ENCODE results near the gene CHST3.

The CHST3 gene

GRCh38 chr10:71989661-71990454 is 25.7 kb downstream of the CHST3 start:
- DNase-seq (ENCODE audit: low spot score) = no peak

DNA sequence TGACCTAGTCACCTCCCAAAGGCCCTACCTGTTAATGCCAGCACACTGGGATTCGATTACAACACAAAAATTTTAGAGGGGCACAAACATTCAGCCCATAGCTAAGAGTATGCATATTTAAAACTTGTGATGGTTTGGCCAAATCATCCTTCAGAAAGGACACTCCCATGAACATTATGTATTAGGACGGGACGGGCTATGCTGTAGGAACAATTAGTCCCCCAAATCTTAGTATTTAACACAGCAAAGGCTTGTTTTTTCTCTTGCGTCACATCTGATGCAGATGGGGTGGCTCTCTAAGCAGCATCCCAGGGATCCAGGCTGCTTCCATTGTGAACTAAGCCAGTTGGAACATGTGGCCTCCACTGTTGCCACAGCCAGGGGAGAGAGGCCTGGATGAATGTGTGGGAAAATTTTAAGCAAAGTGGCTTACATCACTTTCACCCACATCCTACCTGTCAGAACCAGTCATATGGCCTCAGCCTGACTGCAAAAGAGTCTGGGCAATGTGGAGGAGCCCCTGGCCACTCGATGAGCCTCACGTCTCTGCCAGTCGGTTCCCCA is 26.6 kb downstream of the CHST3 start:
- no peak for DNase-seq (ENCODE audit: low spot score)

GRCh38 chr10:71995449-71995848 is 31.3 kb downstream of the CHST3 start:
- DNase-seq (ENCODE audit: low spot score) = no peak

DNA sequence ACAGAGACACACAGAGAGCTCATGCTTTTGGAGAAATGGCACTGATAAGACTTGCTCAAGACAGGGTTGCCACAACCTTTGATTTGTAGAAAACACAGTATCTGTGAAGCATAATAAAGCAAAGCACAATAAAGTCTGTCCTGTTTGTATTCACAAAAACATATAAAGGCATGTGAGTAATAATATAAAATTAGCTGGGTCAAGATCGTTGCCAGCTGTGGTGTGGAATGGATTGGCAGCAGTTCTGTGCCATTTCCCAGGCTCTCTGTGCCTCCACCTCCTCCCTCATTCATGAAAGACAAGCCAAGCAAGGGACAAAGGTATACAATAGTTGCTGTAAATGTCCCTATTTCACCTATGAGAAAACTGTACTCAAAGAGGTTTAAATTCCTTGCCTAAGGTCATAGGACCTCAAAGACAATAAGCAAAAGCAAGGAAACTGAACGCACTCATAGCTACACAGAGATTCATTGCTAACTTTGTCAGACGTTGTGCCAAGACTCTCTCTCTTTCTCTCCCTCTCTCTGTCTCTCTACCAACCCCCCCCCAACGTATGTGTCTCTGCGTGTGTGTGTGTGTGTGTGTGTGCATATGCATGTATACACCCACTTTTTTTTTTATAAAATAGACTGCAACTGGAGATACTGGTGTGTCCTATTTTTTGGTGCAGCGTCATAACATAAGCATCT is 31.8 kb downstream of the CHST3 start:
- DNase-seq (ENCODE audit: low spot score) = no peak

DNA sequence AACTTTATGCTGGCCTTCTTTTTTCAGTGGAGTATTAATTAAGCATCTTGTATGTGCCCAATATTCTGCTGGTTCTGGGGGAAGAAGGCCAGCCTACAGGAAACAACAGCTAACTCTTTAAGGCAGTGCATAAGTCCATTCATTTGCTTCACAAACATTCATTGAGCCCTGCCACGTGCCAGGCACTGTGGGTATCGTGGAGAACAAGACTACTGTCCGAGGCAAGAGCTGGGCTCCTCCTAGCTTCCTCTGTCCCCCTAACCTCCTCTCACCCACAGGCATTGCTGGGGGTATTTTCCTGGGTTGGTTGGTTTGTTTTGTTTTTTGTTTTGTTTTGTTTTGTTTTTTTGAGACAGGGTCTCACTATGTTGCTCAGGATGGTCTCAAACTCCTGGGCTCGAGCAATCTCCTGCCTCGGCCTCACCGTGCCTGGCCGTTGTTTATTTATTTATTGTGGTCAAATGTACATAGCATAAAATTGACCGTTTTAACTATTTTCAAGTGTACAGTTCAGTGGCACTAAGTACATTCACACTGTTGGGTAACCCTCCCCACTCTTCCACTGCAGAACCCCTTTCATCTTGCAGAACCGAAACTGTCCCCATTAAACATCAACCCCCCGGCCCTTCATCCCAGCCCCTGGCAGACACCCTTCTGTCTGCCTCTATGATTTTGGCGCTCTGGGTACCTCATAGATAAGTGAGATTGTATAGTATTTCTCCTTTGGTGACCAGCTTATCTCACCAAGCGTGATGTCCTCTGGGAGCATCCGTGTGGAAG is 32.6 kb downstream of the CHST3 start:
- DNase-seq (ENCODE audit: low spot score) = no peak

- no peak for DNase-seq (ENCODE audit: low spot score)
These were observed 34.1 kb downstream of the CHST3 start for GRCh38 chr10:71998119-71998839.

GRCh38 chr10:71998840-71999194 is 34.6 kb downstream of the CHST3 start:
- DNase-seq (ENCODE audit: low spot score) = no peak

DNA sequence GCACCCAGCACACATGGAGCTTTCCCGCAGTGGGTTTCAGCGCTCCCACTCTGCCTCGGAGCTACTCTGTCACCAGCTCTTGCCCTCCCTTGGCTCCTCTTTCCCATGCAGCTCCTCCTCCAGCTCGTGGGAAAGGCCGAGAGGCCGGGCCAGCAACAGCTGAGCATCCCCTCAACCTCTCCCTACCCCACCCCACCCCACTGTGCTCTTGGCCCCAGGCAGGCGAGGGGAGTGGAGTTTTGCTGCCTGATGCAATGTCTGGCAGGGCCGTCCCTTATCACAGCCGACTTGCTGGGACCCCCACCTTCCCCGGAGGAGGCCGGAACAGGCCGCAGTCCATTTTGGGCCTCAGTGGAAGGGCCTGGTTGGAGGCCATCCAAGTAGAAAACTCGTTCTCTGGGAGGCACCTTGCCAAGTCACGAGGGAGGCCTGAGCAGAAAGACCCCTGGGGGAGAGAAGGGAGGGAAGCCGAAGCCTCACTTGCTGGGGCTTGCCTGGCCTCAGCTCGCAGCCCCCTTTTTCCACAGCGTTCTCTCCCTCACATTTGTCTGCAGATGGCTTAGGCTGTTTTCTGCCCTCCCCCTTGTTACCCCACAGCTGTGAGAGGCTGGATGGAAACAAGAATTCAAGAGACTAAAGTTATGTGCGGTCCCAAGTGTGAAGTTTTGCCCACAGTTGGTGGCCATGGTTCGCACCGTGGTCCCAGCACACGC is 35.3 kb downstream of the CHST3 start:
- no peak for DNase-seq (ENCODE audit: low spot score)

GRCh38 chr10:72000073-72001032 is 36.2 kb downstream of the CHST3 start:
- DNase-seq (ENCODE audit: low spot score) = no peak

DNA sequence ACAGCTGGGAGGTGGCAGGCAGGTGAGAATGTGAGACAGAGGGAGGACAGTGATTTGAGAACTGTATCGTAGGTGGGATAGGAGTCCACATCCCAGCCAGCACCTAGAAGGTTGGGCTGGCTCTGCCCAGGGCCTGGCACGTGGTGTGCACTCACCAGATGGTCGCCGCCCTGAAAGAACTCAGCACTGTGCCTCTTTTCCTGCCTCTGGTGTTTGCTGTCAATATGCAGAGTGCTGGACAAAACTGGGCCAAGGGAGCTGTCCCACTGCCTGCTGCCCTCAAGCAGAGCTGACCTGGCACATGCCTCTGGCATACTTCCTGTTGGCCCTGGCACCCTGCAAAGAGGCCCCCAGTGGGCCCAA is 36.8 kb downstream of the CHST3 start:
- DNase-seq (ENCODE audit: low spot score) = no peak

GRCh38 chr10:72002354-72003295 is 38.4 kb downstream of the CHST3 start:
- DNase-seq (ENCODE audit: low spot score) = no peak

DNA sequence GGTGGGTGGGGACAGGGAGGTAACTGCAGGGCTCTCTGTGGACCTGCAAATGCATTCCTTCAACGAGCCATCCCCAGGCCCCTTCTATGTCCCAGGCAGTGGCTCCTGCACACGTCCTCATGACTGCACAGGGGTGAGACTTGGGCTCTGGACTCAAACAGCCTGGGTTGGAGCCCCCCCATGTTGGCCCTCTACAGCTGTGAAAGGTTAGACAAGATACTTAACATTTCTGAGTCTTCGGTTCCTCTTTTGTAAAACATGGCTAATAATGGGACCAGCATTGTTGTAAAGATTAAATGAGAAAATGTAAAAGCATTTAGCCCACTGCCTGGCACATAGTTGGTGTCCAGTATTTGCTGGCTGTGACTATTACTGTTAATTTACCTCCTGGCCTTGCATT is 41.8 kb downstream of the CHST3 start:
- DNase-seq (ENCODE audit: low spot score) = no peak

DNA sequence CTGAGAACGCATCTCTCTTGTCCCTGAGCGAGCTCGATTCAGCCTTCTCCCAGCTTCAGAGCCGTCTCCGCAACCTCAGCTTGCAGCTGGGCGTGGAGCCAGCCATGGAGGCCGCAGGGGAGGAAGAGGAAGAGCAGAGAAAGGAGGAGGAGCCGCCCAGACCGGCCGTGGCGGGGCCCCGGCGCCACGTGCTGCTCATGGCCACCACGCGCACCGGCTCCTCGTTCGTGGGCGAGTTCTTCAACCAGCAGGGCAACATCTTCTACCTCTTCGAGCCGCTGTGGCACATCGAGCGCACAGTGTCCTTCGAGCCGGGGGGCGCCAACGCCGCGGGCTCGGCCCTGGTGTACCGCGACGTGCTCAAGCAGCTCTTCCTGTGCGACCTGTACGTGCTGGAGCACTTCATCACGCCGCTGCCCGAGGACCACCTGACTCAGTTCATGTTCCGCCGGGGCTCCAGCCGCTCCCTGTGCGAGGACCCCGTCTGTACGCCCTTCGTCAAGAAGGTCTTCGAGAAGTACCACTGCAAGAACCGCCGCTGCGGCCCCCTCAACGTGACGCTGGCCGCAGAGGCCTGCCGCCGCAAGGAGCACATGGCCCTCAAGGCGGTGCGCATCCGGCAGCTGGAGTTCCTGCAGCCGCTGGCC is 43.2 kb downstream of the CHST3 start:
- no peak for DNase-seq (ENCODE audit: low spot score)

GRCh38 chr10:72008096-72008981 is 44.1 kb downstream of the CHST3 start:
- DNase-seq (ENCODE audit: low spot score) = no peak

GRCh38 chr10:72009051-72009424 is 44.8 kb downstream of the CHST3 start:
- DNase-seq (ENCODE audit: low spot score) = no peak

DNA sequence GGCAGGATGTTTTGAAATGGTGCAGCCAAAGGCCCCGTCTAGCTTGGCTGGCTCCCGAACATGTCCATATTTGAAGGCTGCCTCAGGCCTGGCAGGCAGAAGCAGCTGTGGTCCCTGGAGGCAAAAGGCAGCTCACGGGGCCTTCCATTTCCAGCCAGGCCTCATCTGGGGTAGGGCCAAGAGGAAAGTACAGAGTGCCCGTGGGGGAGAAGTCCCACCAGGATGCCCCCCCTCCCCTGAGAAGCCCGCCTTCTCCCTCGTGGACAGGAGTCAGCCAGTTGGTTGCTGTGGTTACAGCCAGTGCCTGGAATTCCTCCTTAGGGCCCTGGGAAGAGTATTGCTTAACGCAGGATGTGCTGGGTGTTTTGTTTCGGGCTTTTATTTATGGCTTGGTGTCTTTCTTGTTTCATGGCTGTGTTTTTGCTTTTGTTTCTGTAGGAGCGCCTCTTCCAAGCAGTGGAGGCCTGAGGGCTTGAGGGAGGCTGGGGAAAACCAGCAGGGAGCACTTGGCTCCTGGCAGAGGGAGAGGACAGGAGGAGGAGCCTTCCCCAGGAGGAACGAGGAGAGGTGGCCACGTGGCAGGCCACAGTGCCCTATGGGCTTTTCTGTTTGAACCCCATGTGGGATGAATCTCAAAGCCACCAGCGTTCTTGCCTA is 45.4 kb downstream of the CHST3 start:
- DNase-seq (ENCODE audit: low spot score) = no peak

Measured in hematopoietic multipotent progenitor cell treated with erythropoietin and hydrocortisone succinate and interleukin-3 and kit ligand, for 17 days (in vitro differentiated cells).